Karpas-422 (cell line): ENCODE data around the gene COMMD4. TPM values are rescaled to one million over a fixed set of nuclear protein-coding genes. Genes with fewer than 3 reads are reported as not detected.
"Not testable (repeated sequence)": the region's sequence is repeated elsewhere in the genome, so short reads cannot be mapped to it uniquely, and the experiment has no call there.

Experiments used
- DNase-seq: peaks from one replicate; pipeline ENCODE4 v3.0.0-alpha.2; 2015
- H2AFZ ChIP-seq: fragments of 200-600 bp; sonication (generic); 2 replicates; pipeline ENCODE4 v1.6.1; 2014; ENCODE audit warnings: antibody characterized with exemption, low read length, mixed read lengths
- H3K27ac ChIP-seq: fragments of 200-600 bp; sonication (generic); 2 replicates; pipeline ENCODE4 v1.5.1; 2014; ENCODE audit warnings: mild to moderate bottlenecking, low read length, moderate library complexity
- H3K27me3 ChIP-seq: fragments of 200-600 bp; sonication (generic); 2 replicates; pipeline ENCODE4 v1.6.1; 2014; ENCODE audit warnings: low read length, mixed read lengths
- H3K36me3 ChIP-seq: fragments of 200-600 bp; sonication (generic); 2 replicates; pipeline ENCODE4 v1.6.1; 2014; ENCODE audit warnings: low read length, mixed read lengths; ENCODE audit not compliant: insufficient read depth
- H3K4me1 ChIP-seq: fragments of 200-600 bp; sonication (generic); 2 replicates; pipeline ENCODE4 v1.6.1; 2014; ENCODE audit warnings: mild to moderate bottlenecking, low read length, mixed read lengths
- H3K4me2 ChIP-seq: fragments of 200-600 bp; sonication (generic); 2 replicates; pipeline ENCODE4 v1.6.1; 2014; ENCODE audit warnings: low read length, low read depth, mild to moderate bottlenecking; ENCODE audit not compliant: poor library complexity, severe bottlenecking
- H3K4me3 ChIP-seq: fragments of 200-600 bp; sonication (generic); 2 replicates; pipeline ENCODE4 v1.5.1; 2014; ENCODE audit warnings: mild to moderate bottlenecking, antibody characterized with exemption, low read length, mixed read lengths
- H3K79me2 ChIP-seq: fragments of 200-600 bp; sonication (generic); 2 replicates; pipeline ENCODE4 v1.6.1; 2014; ENCODE audit warnings: mild to moderate bottlenecking, low read length, mixed read lengths
- H3K9ac ChIP-seq: fragments of 200-600 bp; sonication (generic); 2 replicates; pipeline ENCODE4 v1.6.0; 2014; ENCODE audit warnings: low read length
- H3K9me2 ChIP-seq: fragments of 200-600 bp; sonication (generic), shearing (Covaris generic); replicated peaks from 2 replicates; pipeline ENCODE4 v1.6.0; 2014; ENCODE audit warnings: mild to moderate bottlenecking, low read length, moderate library complexity; ENCODE audit not compliant: insufficient read depth
- H3K9me3 ChIP-seq: fragments of 300-700, 200-600 bp; sonication (generic); 2 replicates; pipeline ENCODE4 v1.6.1; 2014; ENCODE audit warnings: low read length, mixed read lengths
- H4K20me1 ChIP-seq: fragments of 200-600 bp; sonication (generic); 2 replicates; pipeline ENCODE4 v1.6.1; 2014; ENCODE audit warnings: mild to moderate bottlenecking, antibody characterized with exemption, low read length, low read depth; ENCODE audit not compliant: insufficient read depth
- total RNA-seq: library from RNA; depleted of rRNA; stranded (reverse); fragments of >200 nt; shearing (Covaris generic); gene quantifications from 2 replicates; pipeline ENCODE4 v1.2.3, GENCODE V29; 2014; ENCODE audit warnings: low replicate concordance

COMMD4 gene
- total RNA-seq, 1 experiment from 2014 or later: 43.6 TPM

- Histone ChIP-seq H3K9me3 (no peaks in the 10 kb centered on the region), H3K4me3 (no peak overlapping the region), H4K20me1 (no peaks in the 10 kb centered on the region), H3K9ac (no peak overlapping the region), H3K27me3 (no peaks in the 10 kb centered on the region), H3K4me2 (no peak overlapping the region), H3K79me2 (no peaks in the 10 kb centered on the region), H3K27ac (no peak overlapping the region), H2AFZ (no peak overlapping the region), H3K36me3 (no peaks in the 10 kb centered on the region), H3K4me1 (peaks cover 11% of the 10 kb centered on the region), H3K9me2 (no peaks in the 10 kb centered on the region)
- peak; percentile 52 for DNase-seq
These were observed 8.9 kb upstream of the COMMD4 start for GRCh38 chr15:75327005-75327404.

GRCh38 chr15:75327491-75327890, 8.4 kb upstream of the COMMD4 start:
- no peak overlapping the region for H2AFZ ChIP-seq
- no peaks in the 10 kb centered on the region for H3K36me3 ChIP-seq
- no peak overlapping the region for H3K4me3 ChIP-seq
- no peak for DNase-seq
- H3K4me1 ChIP-seq: peaks cover 11% of the 10 kb centered on the region
- H4K20me1 ChIP-seq: no peaks in the 10 kb centered on the region
- no peak overlapping the region for H3K9ac ChIP-seq
- no peaks in the 10 kb centered on the region for H3K9me2 ChIP-seq
- H3K27ac ChIP-seq: no peak overlapping the region
- no peaks in the 10 kb centered on the region for H3K79me2 ChIP-seq
- no peaks in the 10 kb centered on the region for H3K9me3 ChIP-seq
- no peaks in the 10 kb centered on the region for H3K27me3 ChIP-seq
- no peak overlapping the region for H3K4me2 ChIP-seq

GRCh38 chr15:75328493-75329314, 7.2 kb upstream of the COMMD4 start:
- Histone ChIP-seq H3K36me3 (no peaks in the 10 kb centered on the region), H3K9ac (no peak overlapping the region), H3K27me3 (no peaks in the 10 kb centered on the region), H4K20me1 (no peaks in the 10 kb centered on the region), H3K4me3 (no peak overlapping the region), H2AFZ (no peak overlapping the region), H3K27ac (no peak overlapping the region), H3K4me2 (no peak overlapping the region), H3K79me2 (no peaks in the 10 kb centered on the region), H3K4me1 (peaks cover 15% of the 10 kb centered on the region), H3K9me3 (no peaks in the 10 kb centered on the region), H3K9me2 (no peaks in the 10 kb centered on the region)
- DNase-seq: no peak

- Histone ChIP-seq H2AFZ (no peak overlapping the region), H3K79me2 (no peaks in the 10 kb centered on the region), H3K9ac (no peak overlapping the region), H3K27me3 (no peaks in the 10 kb centered on the region), H4K20me1 (no peaks in the 10 kb centered on the region), H3K27ac (no peak overlapping the region), H3K9me3 (no peaks in the 10 kb centered on the region), H3K36me3 (no peaks in the 10 kb centered on the region), H3K4me2 (no peak overlapping the region), H3K9me2 (no peaks in the 10 kb centered on the region), H3K4me1 (peaks cover 17% of the 10 kb centered on the region), H3K4me3 (no peak overlapping the region)
- no peak for DNase-seq
These were observed 6.3 kb upstream of the COMMD4 start for GRCh38 chr15:75329571-75329970.

- not testable (repeated sequence) for H2AFZ ChIP-seq, H3K36me3 ChIP-seq
- peak; percentile 53 for DNase-seq
These were observed 3.8 kb upstream of the COMMD4 start for GRCh38 chr15:75332093-75332492.

GRCh38 chr15:75333654-75334419, 2.0 kb upstream of the COMMD4 start:
- H3K4me3 ChIP-seq, H3K36me3 ChIP-seq, H3K9me3 ChIP-seq, H3K9me2 ChIP-seq, H3K9ac ChIP-seq, H4K20me1 ChIP-seq, H3K27ac ChIP-seq, H3K27me3 ChIP-seq, H3K4me2 ChIP-seq: not testable (repeated sequence)
- DNase-seq: peak; percentile 67
- Histone ChIP-seq H3K4me1 (peaks cover 23% of the 10 kb centered on the region), H2AFZ (peak overlapping the region; percentile 43; the same call in 1 of the 2 replicates), H3K79me2 (peaks cover 10% of the 10 kb centered on the region)

More at GRCh38 chr15:75332093-75332492, 3.8 kb upstream of the COMMD4 start:
- H4K20me1 ChIP-seq, H3K27ac ChIP-seq, H3K9ac ChIP-seq, H3K9me2 ChIP-seq, H3K4me3 ChIP-seq, H3K27me3 ChIP-seq, H3K4me2 ChIP-seq, H3K9me3 ChIP-seq: not testable (repeated sequence)
- H3K4me1 ChIP-seq: peaks cover 23% of the 10 kb centered on the region
- H3K79me2 ChIP-seq: peaks cover 10% of the 10 kb centered on the region

- Histone ChIP-seq H3K9ac (peak overlapping the region; percentile 80), H3K36me3 (no peaks in the 10 kb centered on the region), H3K4me1 (peaks cover 23% of the 10 kb centered on the region), H3K79me2 (peaks cover 10% of the 10 kb centered on the region), H3K27ac (no peak overlapping the region), H3K27me3 (no peaks in the 10 kb centered on the region), H3K4me3 (peak overlapping the region; percentile 73), H2AFZ (peak overlapping the region; percentile 1; the same call in 1 of the 2 replicates), H3K9me3 (no peaks in the 10 kb centered on the region), H3K9me2 (no peaks in the 10 kb centered on the region), H3K4me2 (peak overlapping the region; percentile 96), H4K20me1 (no peaks in the 10 kb centered on the region)
- no peak for DNase-seq
These were observed 554 bp upstream of the COMMD4 start for GRCh38 chr15:75335313-75335704.

GRCh38 chr15:75338661-75339240, 2.9 kb downstream of the COMMD4 start:
- Histone ChIP-seq H3K4me1 (peaks cover 19% of the 10 kb centered on the region), H3K9me3 (no peaks in the 10 kb centered on the region), H3K79me2 (peaks cover 10% of the 10 kb centered on the region), H3K4me3 (no peak overlapping the region), H3K4me2 (no peak overlapping the region), H3K27ac (no peak overlapping the region), H3K9ac (no peak overlapping the region), H3K27me3 (no peaks in the 10 kb centered on the region), H3K36me3 (no peaks in the 10 kb centered on the region), H2AFZ (no peak overlapping the region), H4K20me1 (no peaks in the 10 kb centered on the region), H3K9me2 (no peaks in the 10 kb centered on the region)
- no peak for DNase-seq
